ENCODE data around the gene ERI3. TPM values are rescaled to one million over a fixed set of nuclear protein-coding genes. Genes with fewer than 3 reads are reported as not detected.

The ERI3 gene
- total and polyA plus RNA-seq, 2 donors (not counting 3 experiments of a cell fraction or from before 2014, with no cell fraction given) = 45.3 to 94.0 TPM

DNA sequence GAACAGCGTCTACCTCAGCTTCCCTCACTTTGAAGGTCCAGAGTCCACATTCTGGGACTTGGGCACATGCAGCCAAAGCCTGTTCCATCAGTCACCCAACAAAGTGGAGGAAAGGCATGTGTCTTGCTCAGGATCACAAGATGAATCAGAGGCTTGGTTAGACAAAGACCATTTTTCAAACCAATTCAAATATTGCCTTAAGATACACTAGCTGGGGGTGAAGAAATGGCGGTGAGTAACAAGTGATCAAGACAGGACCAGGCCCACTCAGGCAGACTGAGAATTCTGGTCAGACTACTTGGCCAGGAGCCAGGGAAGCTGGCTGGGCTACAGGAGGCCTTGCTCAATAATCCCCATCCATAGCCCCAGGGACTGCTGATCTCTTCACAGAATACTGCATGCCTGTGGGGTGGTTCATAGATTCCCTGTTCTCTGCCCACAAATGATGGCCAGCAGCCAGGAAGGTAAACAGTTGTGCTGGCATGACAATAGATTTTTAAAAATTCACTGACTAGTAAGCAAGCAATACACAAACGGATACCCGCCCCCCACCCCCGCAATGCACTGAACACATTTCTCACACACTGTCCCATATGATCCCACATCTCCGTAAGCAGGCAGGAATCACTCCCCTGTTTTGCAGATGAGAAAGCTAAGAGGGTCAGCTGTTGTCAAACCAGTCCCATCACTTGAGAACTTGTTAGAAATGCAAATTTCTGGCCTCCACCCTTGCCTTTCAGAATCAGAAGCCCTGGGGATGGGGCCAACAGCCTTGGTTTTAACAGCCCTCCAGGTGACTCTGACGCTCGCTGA lies 27.2 kb downstream of the ERI3 start:
- H2AFZ ChIP-seq (ENCODE audit: low read depth, low read length) = no peak overlapping the region
- DNase-seq (ENCODE audit: low read depth, low spot score) (peak; percentile 60), FAIRE-seq (peak; percentile 89)
- H3K4me3 ChIP-seq (replicated peaks in 1 of 3; ENCODE audit: insufficient read depth in 1 of 3, low read depth in 1 of 3, low read length in 3 of 3) = no peak overlapping the region
- intact Hi-C loops (cut with micrococcal nuclease) = no loop called here
- POLR2A ChIA-PET = no interaction called here
- H3K9ac ChIP-seq (replicated peaks; ENCODE audit: extremely low read depth, insufficient read depth, low read length) = no peak overlapping the region
- H3K4me1 ChIP-seq (ENCODE audit: control insufficient read depth, extremely low read depth, insufficient read depth, low read length) = peaks cover 7% of the 10 kb centered on the region
- CTCF ChIA-PET = interaction anchor here (0.6 to 2.4 kb wide), 7 partner anchors 10 to 1547 kb away, joined by 3 to 7 read pairs (median 3); no protein-coding TSS in a partner anchor
- no peaks in the 10 kb centered on the region for H3K9me1 ChIP-seq (replicated peaks; ENCODE audit: control insufficient read depth, extremely low read depth, insufficient read depth, low read length)
- H3K36me3 ChIP-seq (ENCODE audit: control insufficient read depth in 2 of 2, extremely low read depth in 1 of 2, insufficient read depth in 2 of 2, low read length in 2 of 2) = no peaks in the 10 kb centered on the region
- dilution Hi-C loops (cut with MboI; ENCODE audit: extremely low pct_ligation_motif_present, low sequenced_read_pairs) = no loop called here
- BruUV-seq (replicated peaks) = no TSS peak
- no peaks in the 10 kb centered on the region for H3K27me3 ChIP-seq (ENCODE audit: control insufficient read depth in 2 of 2, insufficient read depth in 2 of 2, low read length in 2 of 2)
- H3K9me3 ChIP-seq (replicated peaks; ENCODE audit: control insufficient read depth, insufficient read depth, low read length) = no peaks in the 10 kb centered on the region
- H3K27ac ChIP-seq (ENCODE audit: insufficient read depth, low read depth, low read length) = peak overlapping the region; percentile 48
- H4K20me1 ChIP-seq (replicated peaks; ENCODE audit: control insufficient read depth, extremely low read depth, insufficient read depth, low read length) = no peaks in the 10 kb centered on the region
- H3K4me2 ChIP-seq (ENCODE audit: insufficient read depth, low read length) = no peak overlapping the region
- TF ChIP-seq POLR2AphosphoS5 (IDR thresholded peaks at IDR 0.05; ENCODE audit: insufficient read depth, low read depth, low read length) = no peak
- H3K79me2 ChIP-seq (ENCODE audit: control insufficient read depth, insufficient read depth, low read length) = no peaks in the 10 kb centered on the region

DNA sequence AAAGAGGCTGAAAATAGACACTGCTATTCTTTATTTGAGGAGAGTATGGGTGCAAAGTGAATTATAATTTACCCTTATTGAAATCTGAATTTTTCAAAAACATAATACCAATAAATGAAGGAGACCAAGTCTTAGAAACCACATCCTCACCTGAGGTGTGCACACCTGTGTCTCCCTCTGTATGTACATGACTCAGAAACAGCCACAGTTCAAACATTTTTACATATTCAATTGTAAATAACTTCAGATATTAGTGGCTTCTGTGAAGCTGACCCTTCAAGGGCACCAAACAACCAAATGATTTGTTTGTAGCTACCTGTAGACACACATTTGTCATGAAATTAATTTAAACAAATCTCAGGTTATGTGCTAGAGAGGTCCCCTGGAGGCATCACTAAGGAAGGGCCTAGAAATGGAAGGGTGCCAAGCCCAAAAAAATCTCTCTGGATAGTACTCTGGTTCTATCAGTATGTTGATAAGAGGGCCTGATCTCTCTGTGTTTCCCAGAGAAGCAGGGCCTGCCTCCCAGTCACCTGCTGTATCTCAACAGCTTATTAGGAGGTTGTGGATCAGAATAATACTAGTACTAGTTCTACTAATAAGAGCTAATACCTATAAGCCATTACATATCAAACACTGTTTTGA lies 28.1 kb downstream of the ERI3 start:
- no peaks in the 10 kb centered on the region for H3K9me1 ChIP-seq (replicated peaks; ENCODE audit: control insufficient read depth, extremely low read depth, insufficient read depth, low read length)
- intact Hi-C loops (cut with micrococcal nuclease) = no loop called here
- no peak overlapping the region for H3K4me2 ChIP-seq (ENCODE audit: insufficient read depth, low read length)
- no peak overlapping the region for H3K4me3 ChIP-seq (replicated peaks in 1 of 3; ENCODE audit: insufficient read depth in 1 of 3, low read depth in 1 of 3, low read length in 3 of 3)
- dilution Hi-C loops (cut with MboI; ENCODE audit: extremely low pct_ligation_motif_present, low sequenced_read_pairs) = no loop called here
- H2AFZ ChIP-seq (ENCODE audit: low read depth, low read length) = no peak overlapping the region
- H3K9ac ChIP-seq (replicated peaks; ENCODE audit: extremely low read depth, insufficient read depth, low read length) = no peak overlapping the region
- TF ChIP-seq, protein P1, sequence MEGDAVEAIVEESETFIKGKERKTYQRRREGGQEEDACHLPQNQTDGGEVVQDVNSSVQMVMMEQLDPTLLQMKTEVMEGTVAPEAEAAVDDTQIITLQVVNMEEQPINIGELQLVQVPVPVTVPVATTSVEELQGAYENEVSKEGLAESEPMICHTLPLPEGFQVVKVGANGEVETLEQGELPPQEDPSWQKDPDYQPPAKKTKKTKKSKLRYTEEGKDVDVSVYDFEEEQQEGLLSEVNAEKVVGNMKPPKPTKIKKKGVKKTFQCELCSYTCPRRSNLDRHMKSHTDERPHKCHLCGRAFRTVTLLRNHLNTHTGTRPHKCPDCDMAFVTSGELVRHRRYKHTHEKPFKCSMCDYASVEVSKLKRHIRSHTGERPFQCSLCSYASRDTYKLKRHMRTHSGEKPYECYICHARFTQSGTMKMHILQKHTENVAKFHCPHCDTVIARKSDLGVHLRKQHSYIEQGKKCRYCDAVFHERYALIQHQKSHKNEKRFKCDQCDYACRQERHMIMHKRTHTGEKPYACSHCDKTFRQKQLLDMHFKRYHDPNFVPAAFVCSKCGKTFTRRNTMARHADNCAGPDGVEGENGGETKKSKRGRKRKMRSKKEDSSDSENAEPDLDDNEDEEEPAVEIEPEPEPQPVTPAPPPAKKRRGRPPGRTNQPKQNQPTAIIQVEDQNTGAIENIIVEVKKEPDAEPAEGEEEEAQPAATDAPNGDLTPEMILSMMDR (IDR thresholded peaks at IDR 0.05; ENCODE audit: extremely low read depth in 1 of 2, insufficient read depth in 1 of 2, low read depth in 1 of 2, low read length in 2 of 2) = no peak
- TF ChIP-seq POLR2A (IDR thresholded peaks at IDR 0.05; ENCODE audit: low read depth, low read length) (no peak), EZH2 (IDR thresholded peaks at IDR 0.05; ENCODE audit: borderline replicate concordance, low read depth, low read length, severe bottlenecking) (no peak), JUN (IDR thresholded peaks at IDR 0.05; ENCODE audit: borderline replicate concordance, insufficient read depth, insufficient read length, low read depth) (no peak), GATA2 (IDR thresholded peaks at IDR 0.05; ENCODE audit: insufficient read depth, insufficient read length, low read depth, low read length) (no peak), POLR2AphosphoS5 (IDR thresholded peaks at IDR 0.05; ENCODE audit: insufficient read depth, low read depth, low read length) (no peak), FOS (IDR thresholded peaks at IDR 0.05; ENCODE audit: borderline replicate concordance, insufficient read depth, low read length) (no peak), MYC (IDR thresholded peaks at IDR 0.05; ENCODE audit: low read depth, low read length) (no peak)
- TF ChIP-seq, protein P2, sequence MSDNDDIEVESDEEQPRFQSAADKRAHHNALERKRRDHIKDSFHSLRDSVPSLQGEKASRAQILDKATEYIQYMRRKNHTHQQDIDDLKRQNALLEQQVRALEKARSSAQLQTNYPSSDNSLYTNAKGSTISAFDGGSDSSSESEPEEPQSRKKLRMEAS (IDR thresholded peaks at IDR 0.05; ENCODE audit: insufficient read depth, insufficient read length) = no peak
- no peak for FAIRE-seq
- H3K4me1 ChIP-seq (ENCODE audit: control insufficient read depth, extremely low read depth, insufficient read depth, low read length) = peaks cover 7% of the 10 kb centered on the region
- H3K9me3 ChIP-seq (replicated peaks; ENCODE audit: control insufficient read depth, insufficient read depth, low read length) = no peaks in the 10 kb centered on the region
- H3K27me3 ChIP-seq (ENCODE audit: control insufficient read depth in 2 of 2, insufficient read depth in 2 of 2, low read length in 2 of 2) = no peaks in the 10 kb centered on the region
- no peaks in the 10 kb centered on the region for H3K79me2 ChIP-seq (ENCODE audit: control insufficient read depth, insufficient read depth, low read length)
- no peaks in the 10 kb centered on the region for H4K20me1 ChIP-seq (replicated peaks; ENCODE audit: control insufficient read depth, extremely low read depth, insufficient read depth, low read length)
- CTCF ChIA-PET = interaction anchor here (1.0 to 2.4 kb wide), 4 partner anchors 31 to 326 kb away, joined by 3 to 5 read pairs (median 3); no protein-coding TSS in a partner anchor
- no TSS peak for BruUV-seq (replicated peaks)
- no peak for DNase-seq (ENCODE audit: low read depth, low spot score)
- no peak overlapping the region for H3K27ac ChIP-seq (ENCODE audit: insufficient read depth, low read depth, low read length)
- POLR2A ChIA-PET = no interaction called here
- no peaks in the 10 kb centered on the region for H3K36me3 ChIP-seq (ENCODE audit: control insufficient read depth in 2 of 2, extremely low read depth in 1 of 2, insufficient read depth in 2 of 2, low read length in 2 of 2)

All from endothelial cell of umbilical vein (primary cell).